Measurements from ENCODE around the gene TAL2.

Gene TAL2

DNA sequence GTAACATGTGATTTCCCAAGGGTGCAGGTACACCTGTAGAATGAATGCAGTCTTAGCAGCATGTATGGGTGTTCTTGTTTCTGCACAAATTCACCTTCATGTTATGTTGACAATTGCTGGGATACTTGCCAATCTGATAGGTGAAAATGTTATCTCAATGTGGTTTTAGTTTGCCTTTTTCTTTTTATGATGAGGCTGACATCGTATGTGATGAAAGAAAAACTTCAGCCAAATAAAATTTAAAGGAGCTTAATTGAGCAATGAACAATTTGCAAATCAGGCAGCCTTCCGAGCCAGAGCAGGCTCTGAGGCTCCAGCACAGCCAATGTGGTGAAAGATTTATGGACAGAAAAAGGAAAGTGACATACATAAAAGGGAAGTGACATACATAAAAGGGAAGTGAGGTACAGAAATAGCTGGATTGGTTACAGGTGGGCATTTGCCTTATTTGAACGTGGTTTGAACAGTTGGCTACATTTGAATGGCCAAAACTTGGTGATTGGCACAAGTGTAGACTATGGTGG, 10.5 kb downstream of the TAL2 start:
- Histone ChIP-seq H3K27me3 (ENCODE audit: insufficient read depth, low read length, poor library complexity) (peaks cover 4% of the 10 kb centered on the region), H3K79me2 (ENCODE audit: insufficient read depth, low read length) (no peaks in the 10 kb centered on the region), H2AFZ (ENCODE audit: low read depth, low read length) (no peak overlapping the region), H3K9me3 (ENCODE audit: insufficient read depth, low read length, severe bottlenecking) (no peaks in the 10 kb centered on the region), H3K4me1 (ENCODE audit: insufficient read depth, low read length) (no peaks in the 10 kb centered on the region), H4K20me1 (ENCODE audit: insufficient read depth, low read length) (no peaks in the 10 kb centered on the region), H3K4me2 (ENCODE audit: insufficient read depth, low read length) (no peak overlapping the region), H3K27ac (ENCODE audit: low read length) (no peak overlapping the region), H3K4me3 (ENCODE audit: low read depth in 1 of 2, low read length in 2 of 2) (no peak overlapping the region), H3K9ac (ENCODE audit: low read depth, low read length) (no peak overlapping the region), H3K36me3 (ENCODE audit: insufficient read depth, low read length) (no peaks in the 10 kb centered on the region)
- ATAC-seq (ENCODE audit: insufficient read depth, low read depth) (no peak), DNase-seq (no peak)
- TF ChIP-seq, protein P1, sequence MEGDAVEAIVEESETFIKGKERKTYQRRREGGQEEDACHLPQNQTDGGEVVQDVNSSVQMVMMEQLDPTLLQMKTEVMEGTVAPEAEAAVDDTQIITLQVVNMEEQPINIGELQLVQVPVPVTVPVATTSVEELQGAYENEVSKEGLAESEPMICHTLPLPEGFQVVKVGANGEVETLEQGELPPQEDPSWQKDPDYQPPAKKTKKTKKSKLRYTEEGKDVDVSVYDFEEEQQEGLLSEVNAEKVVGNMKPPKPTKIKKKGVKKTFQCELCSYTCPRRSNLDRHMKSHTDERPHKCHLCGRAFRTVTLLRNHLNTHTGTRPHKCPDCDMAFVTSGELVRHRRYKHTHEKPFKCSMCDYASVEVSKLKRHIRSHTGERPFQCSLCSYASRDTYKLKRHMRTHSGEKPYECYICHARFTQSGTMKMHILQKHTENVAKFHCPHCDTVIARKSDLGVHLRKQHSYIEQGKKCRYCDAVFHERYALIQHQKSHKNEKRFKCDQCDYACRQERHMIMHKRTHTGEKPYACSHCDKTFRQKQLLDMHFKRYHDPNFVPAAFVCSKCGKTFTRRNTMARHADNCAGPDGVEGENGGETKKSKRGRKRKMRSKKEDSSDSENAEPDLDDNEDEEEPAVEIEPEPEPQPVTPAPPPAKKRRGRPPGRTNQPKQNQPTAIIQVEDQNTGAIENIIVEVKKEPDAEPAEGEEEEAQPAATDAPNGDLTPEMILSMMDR (IDR thresholded peaks at IDR 0.05; ENCODE audit: borderline replicate concordance, extremely low read depth, low read length, poor library complexity, severe bottlenecking): no peak
- TF ChIP-seq EZH2 (IDR thresholded peaks at IDR 0.05; ENCODE audit: borderline replicate concordance, low read depth, low read length, severe bottlenecking): no peak

DNA sequence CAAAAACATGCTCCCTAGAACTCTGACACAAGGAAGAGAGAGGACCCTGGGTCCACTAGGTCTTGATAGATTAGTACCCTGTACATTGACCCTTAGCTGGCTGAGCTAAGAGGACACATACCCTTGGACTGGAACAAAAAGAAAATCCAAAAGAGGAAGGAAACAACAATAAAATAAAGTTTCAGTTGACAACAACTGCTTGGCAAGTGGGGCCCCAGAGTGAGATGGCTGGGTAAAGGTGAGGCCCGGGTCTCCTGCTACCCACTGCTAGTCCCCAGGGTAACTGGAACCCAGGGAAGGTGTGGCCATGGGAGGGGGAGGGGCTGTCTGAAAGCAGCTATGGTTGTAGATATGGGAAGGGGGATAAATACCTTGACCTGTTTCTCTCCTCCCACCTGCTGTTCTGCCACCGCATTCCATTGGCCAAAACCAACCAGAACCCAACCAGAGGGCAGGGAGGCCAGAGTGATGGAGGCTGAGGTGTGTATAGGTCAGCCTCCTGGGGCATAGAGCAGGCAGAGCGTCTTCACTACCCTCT, 11.7 kb downstream of the TAL2 start:
- Histone ChIP-seq H2AFZ (ENCODE audit: low read depth, low read length) (no peak overlapping the region), H3K27me3 (ENCODE audit: insufficient read depth, low read length, poor library complexity) (peaks cover 8% of the 10 kb centered on the region), H3K4me1 (ENCODE audit: insufficient read depth, low read length) (no peaks in the 10 kb centered on the region), H3K79me2 (ENCODE audit: insufficient read depth, low read length) (no peaks in the 10 kb centered on the region), H4K20me1 (ENCODE audit: insufficient read depth, low read length) (no peaks in the 10 kb centered on the region), H3K9me3 (ENCODE audit: insufficient read depth, low read length, severe bottlenecking) (no peaks in the 10 kb centered on the region), H3K4me2 (ENCODE audit: insufficient read depth, low read length) (no peak overlapping the region), H3K27ac (ENCODE audit: low read length) (no peak overlapping the region), H3K36me3 (ENCODE audit: insufficient read depth, low read length) (no peaks in the 10 kb centered on the region), H3K4me3 (ENCODE audit: low read depth in 1 of 2, low read length in 2 of 2) (no peak overlapping the region), H3K9ac (ENCODE audit: low read depth, low read length) (no peak overlapping the region)
- no peak for TF ChIP-seq EZH2 (IDR thresholded peaks at IDR 0.05; ENCODE audit: borderline replicate concordance, low read depth, low read length, severe bottlenecking)
- TF ChIP-seq, protein P1 (IDR thresholded peaks at IDR 0.05; ENCODE audit: borderline replicate concordance, extremely low read depth, low read length, poor library complexity, severe bottlenecking): no peak
- DNase-seq (no peak), ATAC-seq (ENCODE audit: insufficient read depth, low read depth) (no peak)

DNA sequence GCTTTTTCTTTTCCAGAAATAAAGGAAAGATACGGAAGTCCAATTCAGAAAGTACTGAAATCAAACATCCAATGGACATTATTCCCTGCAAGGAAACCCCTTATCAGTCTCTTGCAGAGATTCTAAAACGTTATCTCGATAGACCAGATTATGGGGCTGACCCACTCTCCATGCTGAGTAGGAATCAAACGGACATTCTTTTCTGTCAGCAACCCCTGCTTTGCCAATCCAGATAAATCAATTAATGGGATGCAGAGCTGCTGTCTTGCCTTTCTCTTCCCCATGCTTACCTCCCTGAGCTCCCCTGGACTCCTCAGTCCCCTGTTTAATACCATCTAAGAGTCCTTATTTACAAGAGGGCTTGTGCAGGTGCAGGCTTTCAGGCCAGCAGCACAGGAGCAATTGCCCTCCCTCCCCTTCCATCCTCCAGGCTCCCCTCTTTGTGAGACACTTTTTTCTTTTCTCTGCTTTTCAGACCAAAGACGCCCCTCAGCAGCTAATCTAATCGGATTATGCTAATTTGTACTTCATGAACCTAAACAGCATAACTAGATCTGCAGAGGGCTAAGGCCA, 14.2 kb downstream of the TAL2 start:
- Histone ChIP-seq H3K9ac (ENCODE audit: low read depth, low read length) (no peak overlapping the region), H4K20me1 (ENCODE audit: insufficient read depth, low read length) (no peaks in the 10 kb centered on the region), H2AFZ (ENCODE audit: low read depth, low read length) (no peak overlapping the region), H3K27ac (ENCODE audit: low read length) (no peak overlapping the region), H3K4me2 (ENCODE audit: insufficient read depth, low read length) (no peak overlapping the region), H3K9me3 (ENCODE audit: insufficient read depth, low read length, severe bottlenecking) (no peaks in the 10 kb centered on the region), H3K27me3 (ENCODE audit: insufficient read depth, low read length, poor library complexity) (peaks cover 8% of the 10 kb centered on the region), H3K79me2 (ENCODE audit: insufficient read depth, low read length) (no peaks in the 10 kb centered on the region), H3K4me1 (ENCODE audit: insufficient read depth, low read length) (no peaks in the 10 kb centered on the region), H3K36me3 (ENCODE audit: insufficient read depth, low read length) (no peaks in the 10 kb centered on the region), H3K4me3 (ENCODE audit: low read depth in 1 of 2, low read length in 2 of 2) (no peak overlapping the region)
- no peak for TF ChIP-seq EZH2 (IDR thresholded peaks at IDR 0.05; ENCODE audit: borderline replicate concordance, low read depth, low read length, severe bottlenecking)
- TF ChIP-seq, protein P1 (IDR thresholded peaks at IDR 0.05; ENCODE audit: borderline replicate concordance, extremely low read depth, low read length, poor library complexity, severe bottlenecking): no peak
- ATAC-seq (ENCODE audit: insufficient read depth, low read depth): no peak
- no peak for DNase-seq
